OCI-LY1 (cell line): ENCODE results near the gene NEK5.
"Not testable (repeated sequence)": the region's sequence is repeated elsewhere in the genome, so short reads cannot be mapped to it uniquely, and the experiment has no call there.

Source experiments
- H2AFZ ChIP-seq: fragments of 200-600 bp; sonication (generic), shearing (Covaris generic); 2 replicates; pipeline ENCODE4 v1.6.0; 2014; ENCODE audit warnings: antibody characterized with exemption, mild to moderate bottlenecking, low read length
- H3F3A ChIP-seq: fragments of 200-600 bp; sonication (generic), shearing (Covaris generic); 2 replicates; pipeline ENCODE4 v1.6.0; 2014; ENCODE audit warnings: mild to moderate bottlenecking, antibody characterized with exemption, low read length, moderate library complexity; ENCODE audit not compliant: insufficient read depth
- H3K27ac ChIP-seq: fragments of 200-600 bp; sonication (generic); 2 replicates; pipeline ENCODE4 v1.5.1; 2014; ENCODE audit warnings: low read length, mixed run types, mild to moderate bottlenecking, low read depth; ENCODE audit not compliant: poor library complexity, severe bottlenecking
- H3K27me3 ChIP-seq: fragments of 200-600 bp; sonication (generic); 2 replicates; pipeline ENCODE4 v1.6.0; 2014; ENCODE audit warnings: antibody characterized with exemption, mild to moderate bottlenecking, low read length, moderate library complexity; ENCODE audit not compliant: insufficient read depth
- H3K36me3 ChIP-seq: fragments of 200-600 bp; sonication (generic); 2 replicates; pipeline ENCODE4 v1.6.1; 2014; ENCODE audit warnings: mild to moderate bottlenecking, antibody characterized with exemption, low read length, moderate library complexity, mixed read lengths; ENCODE audit not compliant: insufficient read depth
- H3K4me1 ChIP-seq: fragments of 200-600 bp; sonication (generic); 2 replicates; pipeline ENCODE4 v1.5.1; 2014; ENCODE audit warnings: mild to moderate bottlenecking, low read length, moderate library complexity; ENCODE audit not compliant: insufficient read depth, severe bottlenecking
- H3K4me2 ChIP-seq: fragments of 200-600 bp; sonication (generic), shearing (Covaris generic); 2 replicates; pipeline ENCODE4 v1.6.1; 2014; ENCODE audit warnings: low read length
- H3K4me3 ChIP-seq: fragments of 200-600 bp; sonication (generic); 2 replicates; pipeline ENCODE4 v1.5.1; 2014; ENCODE audit warnings: low read length, low read depth, mild to moderate bottlenecking, mixed read lengths; ENCODE audit not compliant: poor library complexity, severe bottlenecking
- H3K79me2 ChIP-seq: fragments of 200-600 bp; shearing (Covaris generic); 2 replicates; pipeline ENCODE4 v1.6.1; 2016; ENCODE audit warnings: mixed run types, low read length, mixed read lengths; ENCODE audit not compliant: insufficient read depth
- H3K9ac ChIP-seq: fragments of 200-600 bp; sonication (generic), shearing (Covaris generic); 2 replicates; pipeline ENCODE4 v1.6.1; 2014; ENCODE audit warnings: mild to moderate bottlenecking, low read length, mixed read lengths
- H3K9me2 ChIP-seq: fragments of 200-600 bp; sonication (generic), shearing (Covaris generic); 2 replicates; pipeline ENCODE4 v1.6.1; 2014; ENCODE audit warnings: low read depth, mild to moderate bottlenecking, low read length, mixed read lengths
- H3K9me3 ChIP-seq: fragments of 200-600 bp; shearing (Covaris generic); 2 replicates; pipeline ENCODE4 v1.6.1; 2014; ENCODE audit warnings: low read length, mixed read lengths
- H4K20me1 ChIP-seq: fragments of 200-600 bp; sonication (generic), shearing (Covaris generic); 2 replicates; pipeline ENCODE4 v1.6.0; 2016; ENCODE audit warnings: mild to moderate bottlenecking, low read length; ENCODE audit not compliant: insufficient read depth
- EZH2 ChIP-seq: fragments of 200-600 bp; sonication (generic), shearing (Covaris generic); IDR thresholded peaks from 2 replicates; pipeline ENCODE4 v1.8.0; 2017; ENCODE audit warnings: borderline replicate concordance, mixed run types, mild to moderate bottlenecking, antibody characterized with exemption, low read length, moderate library complexity, mixed read lengths
- TF ChIP-seq, protein P1 (sequence below): fragments of 200-600 bp; sonication (generic), shearing (Covaris generic); IDR thresholded peaks from 2 replicates; pipeline ENCODE4 v1.5.1; 2017; ENCODE audit warnings: mild to moderate bottlenecking, antibody characterized with exemption, low read length, moderate library complexity, mixed read lengths

The NEK5 gene

DNA sequence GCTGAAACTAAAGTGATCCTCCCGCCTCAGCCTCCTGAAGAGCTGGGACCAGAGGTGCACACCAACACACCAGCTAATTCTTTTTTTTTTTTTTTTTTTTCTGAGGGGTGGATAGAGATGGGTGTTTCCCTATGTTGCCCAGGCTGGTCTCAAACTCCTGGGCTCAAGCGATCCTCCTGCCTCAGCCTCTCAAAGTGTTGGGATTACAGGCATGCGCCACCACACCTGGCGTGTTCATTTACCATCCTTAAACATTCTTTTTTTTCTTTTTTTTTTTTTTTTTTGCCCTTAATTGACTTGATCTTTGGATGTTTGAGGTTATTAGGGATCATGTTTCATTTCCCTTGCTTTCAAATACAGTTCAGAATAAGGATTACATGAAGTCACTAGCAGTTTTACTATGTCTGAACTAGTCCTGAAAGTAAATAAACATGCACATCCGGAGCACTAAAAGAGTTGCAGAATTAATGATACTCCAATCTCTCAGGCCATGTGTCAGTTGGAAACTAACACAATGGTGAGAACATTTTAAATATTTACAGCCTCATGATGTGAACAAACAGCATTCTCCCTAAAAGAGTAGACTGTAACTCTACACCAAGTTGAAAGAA lies 94.2 kb downstream of the NEK5 start:
- Histone ChIP-seq H3F3A (no peaks in the 10 kb centered on the region), H3K4me3 (no peak overlapping the region), H3K4me1 (no peaks in the 10 kb centered on the region), H3K79me2 (no peaks in the 10 kb centered on the region), H3K27me3 (no peaks in the 10 kb centered on the region), H2AFZ (no peak overlapping the region), H3K4me2 (no peak overlapping the region), H4K20me1 (0 out of 2 replicates have a peak, but pooled peaks cover 3% of the 10 kb centered on the region), H3K9me2 (no peaks in the 10 kb centered on the region), H3K9me3 (no peaks in the 10 kb centered on the region), H3K27ac (no peak overlapping the region), H3K9ac (no peak overlapping the region), H3K36me3 (no peaks in the 10 kb centered on the region)
- TF ChIP-seq EZH2, result no peak
- TF ChIP-seq, protein P1, sequence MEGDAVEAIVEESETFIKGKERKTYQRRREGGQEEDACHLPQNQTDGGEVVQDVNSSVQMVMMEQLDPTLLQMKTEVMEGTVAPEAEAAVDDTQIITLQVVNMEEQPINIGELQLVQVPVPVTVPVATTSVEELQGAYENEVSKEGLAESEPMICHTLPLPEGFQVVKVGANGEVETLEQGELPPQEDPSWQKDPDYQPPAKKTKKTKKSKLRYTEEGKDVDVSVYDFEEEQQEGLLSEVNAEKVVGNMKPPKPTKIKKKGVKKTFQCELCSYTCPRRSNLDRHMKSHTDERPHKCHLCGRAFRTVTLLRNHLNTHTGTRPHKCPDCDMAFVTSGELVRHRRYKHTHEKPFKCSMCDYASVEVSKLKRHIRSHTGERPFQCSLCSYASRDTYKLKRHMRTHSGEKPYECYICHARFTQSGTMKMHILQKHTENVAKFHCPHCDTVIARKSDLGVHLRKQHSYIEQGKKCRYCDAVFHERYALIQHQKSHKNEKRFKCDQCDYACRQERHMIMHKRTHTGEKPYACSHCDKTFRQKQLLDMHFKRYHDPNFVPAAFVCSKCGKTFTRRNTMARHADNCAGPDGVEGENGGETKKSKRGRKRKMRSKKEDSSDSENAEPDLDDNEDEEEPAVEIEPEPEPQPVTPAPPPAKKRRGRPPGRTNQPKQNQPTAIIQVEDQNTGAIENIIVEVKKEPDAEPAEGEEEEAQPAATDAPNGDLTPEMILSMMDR, result no peak

- H3K27me3 ChIP-seq, result no peaks in the 10 kb centered on the region
- H3K79me2 ChIP-seq, result no peaks in the 10 kb centered on the region
- no peak overlapping the region for H3K9ac ChIP-seq
- H3K4me2 ChIP-seq, result no peak overlapping the region
- TF ChIP-seq, protein P1, result no peak
- TF ChIP-seq EZH2, result no peak
- H2AFZ ChIP-seq, result no peak overlapping the region
- peaks cover 17% of the 10 kb centered on the region for H3K36me3 ChIP-seq
- no peaks in the 10 kb centered on the region for H3K9me2 ChIP-seq
- H3K9me3 ChIP-seq, result no peaks in the 10 kb centered on the region
- H3F3A ChIP-seq, result no peaks in the 10 kb centered on the region
- no peaks in the 10 kb centered on the region for H3K4me1 ChIP-seq
- no peak overlapping the region for H3K27ac ChIP-seq
- 0 out of 2 replicates have a peak, but pooled peaks cover 3% of the 10 kb centered on the region for H4K20me1 ChIP-seq
- H3K4me3 ChIP-seq, result no peak overlapping the region
Measured at GRCh38 chr13:52033039-52033438, 95.8 kb downstream of the NEK5 start.

DNA sequence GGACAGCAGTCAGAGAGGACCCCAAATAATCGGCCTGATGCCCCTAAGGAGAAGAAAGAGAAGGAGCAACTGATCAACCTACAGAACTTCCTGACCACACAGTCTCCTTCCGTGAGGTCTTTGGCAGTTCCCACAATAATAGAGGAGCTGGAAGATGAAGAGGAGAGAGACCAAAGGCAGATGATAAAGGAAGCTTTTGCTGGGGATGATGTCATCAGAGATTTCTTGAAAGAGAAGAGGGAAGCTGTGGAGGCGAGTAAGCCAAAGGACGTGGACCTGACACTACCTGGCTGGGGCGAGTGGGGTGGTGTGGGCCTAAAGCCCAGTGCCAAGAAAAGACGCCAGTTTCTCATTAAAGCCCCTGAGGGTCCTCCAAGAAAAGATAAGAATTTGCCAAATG lies 98.5 kb downstream of the NEK5 start:
- not testable (repeated sequence) for H3K4me1 ChIP-seq, H4K20me1 ChIP-seq, H3K79me2 ChIP-seq, H2AFZ ChIP-seq, H3F3A ChIP-seq, H3K9ac ChIP-seq, H3K9me3 ChIP-seq, H3K27ac ChIP-seq, H3K27me3 ChIP-seq, H3K4me3 ChIP-seq, H3K4me2 ChIP-seq, H3K9me2 ChIP-seq
- peaks cover 41% of the 10 kb centered on the region for H3K36me3 ChIP-seq

- no peaks in the 10 kb centered on the region for H3K4me1 ChIP-seq
- no peaks in the 10 kb centered on the region for H3K9me3 ChIP-seq
- H3K4me2 ChIP-seq, result no peak overlapping the region
- H3K27me3 ChIP-seq, result no peaks in the 10 kb centered on the region
- H2AFZ ChIP-seq, result no peak overlapping the region
- no peak overlapping the region for H3K27ac ChIP-seq
- no peaks in the 10 kb centered on the region for H3K9me2 ChIP-seq
- H3F3A ChIP-seq, result no peaks in the 10 kb centered on the region
- peaks cover 50% of the 10 kb centered on the region for H3K36me3 ChIP-seq
- H3K4me3 ChIP-seq, result no peak overlapping the region
- no peaks in the 10 kb centered on the region for H4K20me1 ChIP-seq
- H3K9ac ChIP-seq, result no peak overlapping the region
- no peaks in the 10 kb centered on the region for H3K79me2 ChIP-seq
- TF ChIP-seq, protein P1, result no peak
- no peak for TF ChIP-seq EZH2
Measured at GRCh38 chr13:52029569-52029968, 99.3 kb downstream of the NEK5 start.
